Astrocyte of the spinal cord (primary cell): ENCODE measurements around the gene GBA3.

ENCODE experiments used
- DNase-seq: peaks from one replicate; pipeline ENCODE4 v3.0.0; 2011; ENCODE audit warnings: low read depth, low spot score
- H3K4me3 ChIP-seq: 2 replicates; pipeline ENCODE4 v1.5.1; 2011; ENCODE audit warnings: low read depth, mild to moderate bottlenecking, low read length, moderate library complexity
- CTCF ChIP-seq: IDR thresholded peaks from 2 replicates; pipeline ENCODE4 v1.5.1; 2012; ENCODE audit warnings: low read depth, mild to moderate bottlenecking, low read length, inconsistent platforms
- in situ Hi-C: cut with HindIII; loops from 2 replicates; pipeline ENCODE4 v1.10.0; 2017; ENCODE audit warnings: low sequenced_read_pairs

Gene GBA3

GRCh38 chr4:22778547-22779163 is 85.9 kb downstream of the GBA3 start:
- DNase-seq: no peak
- in situ Hi-C loops: no loop called here

GRCh38 chr4:22780317-22780716 is 87.6 kb downstream of the GBA3 start:
- DNase-seq: no peak
- no peak for TF ChIP-seq CTCF
- in situ Hi-C loops: no loop called here
- no peak overlapping the region for H3K4me3 ChIP-seq

More at GRCh38 chr4:22778547-22779163, 85.9 kb downstream of the GBA3 start:
- H3K4me3 ChIP-seq: no peak overlapping the region
- TF ChIP-seq CTCF: no peak

GRCh38 chr4:22780797-22781196 is 88.1 kb downstream of the GBA3 start:
- no peak overlapping the region for H3K4me3 ChIP-seq
- in situ Hi-C loops: no loop called here
- TF ChIP-seq CTCF: no peak
- DNase-seq: no peak

- TF ChIP-seq CTCF: no peak
- in situ Hi-C loops: no loop called here
- no peak overlapping the region for H3K4me3 ChIP-seq
- peak; percentile 43 for DNase-seq
Observed at GRCh38 chr4:22787753-22788375, 95.1 kb downstream of the GBA3 start.

GRCh38 chr4:22790631-22791030 is 97.9 kb downstream of the GBA3 start:
- H3K4me3 ChIP-seq: no peak overlapping the region

GRCh38 chr4:22794732-22795131 is 102.0 kb downstream of the GBA3 start:
- in situ Hi-C loops: no loop called here
- no peak for TF ChIP-seq CTCF
- DNase-seq: no peak

More at GRCh38 chr4:22790631-22791030, 97.9 kb downstream of the GBA3 start:
- in situ Hi-C loops: no loop called here
- DNase-seq: no peak
- TF ChIP-seq CTCF: no peak

More at GRCh38 chr4:22794732-22795131, 102.0 kb downstream of the GBA3 start:
- H3K4me3 ChIP-seq: no peak overlapping the region
